GM21717 (cell line): ENCODE measurements around the gene RNASEH1.
"Not testable (repeated sequence)": the region's sequence is repeated elsewhere in the genome, so short reads cannot be mapped to it uniquely, and the experiment has no call there.

Experiments
- ATAC-seq: cut with Tn5 transposase; IDR thresholded peaks from one replicate; pipeline ENCODE4 v1.9.1; 2021; ENCODE audit warnings: mild to moderate bottlenecking, moderate library complexity; ENCODE audit not compliant: unreplicated experiment

The RNASEH1 gene

GRCh38 chr2:3594493-3595281 is 36.6 kb upstream of the RNASEH1 start, which contains the start of gene COLEC11:
Gene COLEC11 (plus strand): TSS chr2:3595112. CDS start chr2:3604341, 9,229 bp downstream.
- no peak for ATAC-seq

GRCh38 chr2:3589086-3589485 is 31.0 kb upstream of the RNASEH1 start:
- ATAC-seq = no peak

- ATAC-seq = no peak
Observed at GRCh38 chr2:3588084-3588483, 30.0 kb upstream of the RNASEH1 start.

GRCh38 chr2:3587432-3587831 is 29.3 kb upstream of the RNASEH1 start:
- no peak for ATAC-seq

- ATAC-seq = no peak
Observed at GRCh38 chr2:3587021-3587420, 28.9 kb upstream of the RNASEH1 start.

- ATAC-seq = no peak
Observed at GRCh38 chr2:3586220-3586619, 28.1 kb upstream of the RNASEH1 start.

GRCh38 chr2:3585261-3586109 is 27.4 kb upstream of the RNASEH1 start:
- ATAC-seq = no peak

- no peak for ATAC-seq
Observed at GRCh38 chr2:3584608-3585260, 26.6 kb upstream of the RNASEH1 start.

- no peak for ATAC-seq
Observed at GRCh38 chr2:3584076-3584475, 25.9 kb upstream of the RNASEH1 start.

GRCh38 chr2:3581367-3582262 is 23.5 kb upstream of the RNASEH1 start:
- no peak for ATAC-seq

- no peak for ATAC-seq
Observed at GRCh38 chr2:3580449-3580848, 22.3 kb upstream of the RNASEH1 start.

GRCh38 chr2:3578987-3579386 is 20.9 kb upstream of the RNASEH1 start:
- ATAC-seq = no peak

- ATAC-seq = not testable (repeated sequence)
Observed at GRCh38 chr2:3576263-3576630, 18.1 kb upstream of the RNASEH1 start.

GRCh38 chr2:3575534-3576262 is 17.6 kb upstream of the RNASEH1 start:
- ATAC-seq = peak; percentile 23

GRCh38 chr2:3574155-3574554 is 16.0 kb upstream of the RNASEH1 start:
- no peak for ATAC-seq

GRCh38 chr2:3572620-3573019 is 14.5 kb upstream of the RNASEH1 start:
- no peak for ATAC-seq

GRCh38 chr2:3571284-3571683 is 13.2 kb upstream of the RNASEH1 start:
- no peak for ATAC-seq

GRCh38 chr2:3569656-3570055 is 11.5 kb upstream of the RNASEH1 start:
- not testable (repeated sequence) for ATAC-seq

- no peak for ATAC-seq
Observed at GRCh38 chr2:3566806-3567205, 8.7 kb upstream of the RNASEH1 start.

GRCh38 chr2:3565117-3565516 is 7.0 kb upstream of the RNASEH1 start:
- no peak for ATAC-seq
